Measurements from ENCODE around the gene EFHD2.
"Not testable (repeated sequence)": the region's sequence is repeated elsewhere in the genome, so short reads cannot be mapped to it uniquely, and the experiment has no call there.

EFHD2 gene

DNA sequence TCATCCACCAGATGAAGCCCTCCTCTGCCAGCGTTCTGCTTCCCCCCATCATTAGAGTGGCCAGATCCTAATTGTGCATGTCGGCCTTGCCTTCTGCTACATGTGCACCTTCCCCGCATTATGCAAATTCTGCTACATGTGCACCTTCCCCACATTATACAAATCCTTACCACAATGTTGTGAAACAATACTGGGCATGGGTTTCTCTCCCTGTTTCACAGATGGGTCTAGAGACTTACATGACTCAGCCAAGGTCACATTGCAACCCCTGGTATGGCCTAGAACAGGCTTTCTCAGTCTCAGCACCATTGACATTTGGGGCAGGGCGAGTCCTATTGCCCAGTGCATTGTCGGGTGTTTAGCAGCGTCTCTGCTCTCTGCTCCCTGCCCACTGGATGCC is 45.8 kb downstream of the EFHD2 start:
- DNase-seq, result no peak
- Histone ChIP-seq H3K27me3 (ENCODE audit: insufficient read depth, low read length, poor library complexity) (no peaks in the 10 kb centered on the region), H3K79me2 (ENCODE audit: control insufficient read depth, insufficient read depth, low read length) (no peaks in the 10 kb centered on the region), H2BK5ac (ENCODE audit: low read length) (no peak overlapping the region), H3K4ac (ENCODE audit: low read depth, low read length) (no peak overlapping the region), H3K18ac (ENCODE audit: low read length) (no peak overlapping the region), H2AK5ac (ENCODE audit: low read length) (no peak overlapping the region), H3K79me1 (ENCODE audit: low read length) (no peaks in the 10 kb centered on the region), H3K9ac (ENCODE audit: low read length) (no peak overlapping the region), H3K36me3 (ENCODE audit: control insufficient read depth, insufficient read depth, low read length) (no peaks in the 10 kb centered on the region), H4K8ac (ENCODE audit: low read depth, low read length) (no peak overlapping the region), H2BK120ac (ENCODE audit: low read depth, low read length) (no peak overlapping the region), H3K4me2 (ENCODE audit: low read length) (no peak overlapping the region), H4K5ac (ENCODE audit: low read length) (no peak overlapping the region), H2BK15ac (replicated peaks; ENCODE audit: low read depth) (no peak overlapping the region), H3K27ac (ENCODE audit: low read depth, low read length) (no peak overlapping the region), H3K56ac (ENCODE audit: low read length) (no peak overlapping the region), H3K4me3 (ENCODE audit: low read length) (no peak overlapping the region), H3K4me1 (ENCODE audit: control insufficient read depth, low read depth, low read length) (no peaks in the 10 kb centered on the region), H3K23ac (ENCODE audit: low read length) (no peak overlapping the region)
- WGBS (ENCODE audit: extremely low coverage, insufficient coverage, low lambda C conversion rate), result no CpG with 5 or more reads among the region's 6 CpGs

GRCh38 chr1:15456313-15456954 is 46.7 kb downstream of the EFHD2 start, which contains the start of gene CELA2A:
TSS of gene CELA2A (plus strand) at chr1:15456732. CDS start at chr1:15456754, 22 bp downstream.
- H4K5ac ChIP-seq (ENCODE audit: low read length), result no peak within 1 kb of the TSS
- no peak within 1 kb of the TSS for H2AK5ac ChIP-seq (ENCODE audit: low read length)
- no peaks in the 10 kb centered on the region for H3K27me3 ChIP-seq (ENCODE audit: insufficient read depth, low read length, poor library complexity)
- H3K4ac ChIP-seq (ENCODE audit: low read depth, low read length), result no peak within 1 kb of the TSS
- H3K9ac ChIP-seq (ENCODE audit: low read length), result no peak within 1 kb of the TSS
- no peak for DNase-seq
- H3K4me1 ChIP-seq (ENCODE audit: control insufficient read depth, low read depth, low read length), result no peaks in the 10 kb centered on the region
- H3K36me3 ChIP-seq (ENCODE audit: control insufficient read depth, insufficient read depth, low read length), result no peaks in the 10 kb centered on the region
- no peaks in the 10 kb centered on the region for H3K79me1 ChIP-seq (ENCODE audit: low read length)
- no peak within 1 kb of the TSS for H3K27ac ChIP-seq (ENCODE audit: low read depth, low read length)
- no peak within 1 kb of the TSS for H3K4me2 ChIP-seq (ENCODE audit: low read length)
- H4K8ac ChIP-seq (ENCODE audit: low read depth, low read length), result no peak within 1 kb of the TSS
- H3K56ac ChIP-seq (ENCODE audit: low read length), result no peak within 1 kb of the TSS
- H3K23ac ChIP-seq (ENCODE audit: low read length), result no peak within 1 kb of the TSS
- WGBS (ENCODE audit: extremely low coverage, insufficient coverage, low lambda C conversion rate), result no CpG with 5 or more reads among the region's 8 CpGs
- no peak within 1 kb of the TSS for H2BK120ac ChIP-seq (ENCODE audit: low read depth, low read length)
- H3K79me2 ChIP-seq (ENCODE audit: control insufficient read depth, insufficient read depth, low read length), result no peaks in the 10 kb centered on the region
- H3K18ac ChIP-seq (ENCODE audit: low read length), result no peak within 1 kb of the TSS
- H3K4me3 ChIP-seq (ENCODE audit: low read length), result no peak within 1 kb of the TSS
- no peak within 1 kb of the TSS for H2BK5ac ChIP-seq (ENCODE audit: low read length)
- H2BK15ac ChIP-seq (replicated peaks; ENCODE audit: low read depth), result no peak within 1 kb of the TSS

DNA sequence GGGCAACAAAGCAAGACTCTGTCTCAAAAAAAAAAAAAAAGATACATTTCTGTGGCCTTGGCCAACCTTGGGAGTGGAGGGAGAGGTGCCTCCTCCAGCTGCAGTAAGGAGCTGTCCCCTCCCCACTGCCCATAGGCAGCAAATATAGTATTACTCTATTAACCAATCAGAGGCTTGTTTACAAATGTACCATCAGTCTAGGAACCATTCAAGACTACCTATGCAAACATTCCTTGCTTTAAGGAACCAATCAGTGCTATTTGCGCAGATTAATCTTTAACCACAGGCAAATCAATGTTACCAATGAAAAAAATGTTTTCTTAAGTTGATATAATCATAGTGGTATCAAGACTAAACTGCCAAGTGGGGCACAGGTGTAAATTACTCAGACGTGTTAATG is 47.9 kb downstream of the EFHD2 start:
- Histone ChIP-seq H3K9ac (ENCODE audit: low read length) (no peak overlapping the region), H3K56ac (ENCODE audit: low read length) (no peak overlapping the region), H3K4ac (ENCODE audit: low read depth, low read length) (no peak overlapping the region), H3K36me3 (ENCODE audit: control insufficient read depth, insufficient read depth, low read length) (no peaks in the 10 kb centered on the region), H2BK120ac (ENCODE audit: low read depth, low read length) (no peak overlapping the region), H3K79me2 (ENCODE audit: control insufficient read depth, insufficient read depth, low read length) (no peaks in the 10 kb centered on the region), H3K79me1 (ENCODE audit: low read length) (no peaks in the 10 kb centered on the region), H2BK5ac (ENCODE audit: low read length) (no peak overlapping the region), H2BK15ac (replicated peaks; ENCODE audit: low read depth) (no peak overlapping the region), H4K8ac (ENCODE audit: low read depth, low read length) (no peak overlapping the region), H3K4me3 (ENCODE audit: low read length) (no peak overlapping the region), H3K18ac (ENCODE audit: low read length) (no peak overlapping the region), H3K23ac (ENCODE audit: low read length) (no peak overlapping the region), H2AK5ac (ENCODE audit: low read length) (no peak overlapping the region), H3K27me3 (ENCODE audit: insufficient read depth, low read length, poor library complexity) (no peaks in the 10 kb centered on the region), H3K4me1 (ENCODE audit: control insufficient read depth, low read depth, low read length) (no peaks in the 10 kb centered on the region), H3K27ac (ENCODE audit: low read depth, low read length) (no peak overlapping the region), H4K5ac (ENCODE audit: low read length) (no peak overlapping the region), H3K4me2 (ENCODE audit: low read length) (no peak overlapping the region)
- DNase-seq, result no peak
- 100% methylated on average over 1 of the region's 2 CpGs for WGBS (ENCODE audit: extremely low coverage, insufficient coverage, low lambda C conversion rate)

DNA sequence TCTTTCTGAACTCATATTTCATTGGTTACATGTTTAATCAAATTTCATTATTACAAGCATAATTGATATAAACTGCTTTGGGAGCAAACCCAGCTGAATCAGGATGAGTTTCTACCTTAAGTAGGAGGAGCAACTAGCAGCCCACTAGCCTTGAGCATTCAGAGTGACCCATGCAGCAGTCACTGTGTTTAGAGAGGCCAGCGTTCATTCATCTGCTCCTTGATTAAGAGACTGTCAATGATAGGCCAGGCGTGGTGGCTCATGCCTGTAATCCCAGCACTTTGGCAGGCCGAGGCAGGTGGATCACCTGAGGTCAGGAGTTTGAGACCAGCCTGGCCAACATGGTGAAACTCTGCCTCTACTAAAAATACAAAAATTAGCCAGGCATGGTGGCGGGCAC is 48.7 kb downstream of the EFHD2 start:
- not testable (repeated sequence) for H2AK5ac ChIP-seq (ENCODE audit: low read length); H3K4ac ChIP-seq (ENCODE audit: low read depth, low read length); H3K18ac ChIP-seq (ENCODE audit: low read length); H3K4me2 ChIP-seq (ENCODE audit: low read length); H3K27ac ChIP-seq (ENCODE audit: low read depth, low read length); H2BK5ac ChIP-seq (ENCODE audit: low read length); H4K8ac ChIP-seq (ENCODE audit: low read depth, low read length); H3K56ac ChIP-seq (ENCODE audit: low read length); H3K36me3 ChIP-seq (ENCODE audit: control insufficient read depth, insufficient read depth, low read length); H2BK120ac ChIP-seq (ENCODE audit: low read depth, low read length); H2BK15ac ChIP-seq (replicated peaks; ENCODE audit: low read depth); H3K23ac ChIP-seq (ENCODE audit: low read length); H3K4me3 ChIP-seq (ENCODE audit: low read length); H3K4me1 ChIP-seq (ENCODE audit: control insufficient read depth, low read depth, low read length); H3K79me1 ChIP-seq (ENCODE audit: low read length); H3K27me3 ChIP-seq (ENCODE audit: insufficient read depth, low read length, poor library complexity); H4K5ac ChIP-seq (ENCODE audit: low read length); DNase-seq; H3K9ac ChIP-seq (ENCODE audit: low read length); H3K79me2 ChIP-seq (ENCODE audit: control insufficient read depth, insufficient read depth, low read length)
- WGBS (ENCODE audit: extremely low coverage, insufficient coverage, low lambda C conversion rate), result no CpG with 5 or more reads among the region's 4 CpGs

DNA sequence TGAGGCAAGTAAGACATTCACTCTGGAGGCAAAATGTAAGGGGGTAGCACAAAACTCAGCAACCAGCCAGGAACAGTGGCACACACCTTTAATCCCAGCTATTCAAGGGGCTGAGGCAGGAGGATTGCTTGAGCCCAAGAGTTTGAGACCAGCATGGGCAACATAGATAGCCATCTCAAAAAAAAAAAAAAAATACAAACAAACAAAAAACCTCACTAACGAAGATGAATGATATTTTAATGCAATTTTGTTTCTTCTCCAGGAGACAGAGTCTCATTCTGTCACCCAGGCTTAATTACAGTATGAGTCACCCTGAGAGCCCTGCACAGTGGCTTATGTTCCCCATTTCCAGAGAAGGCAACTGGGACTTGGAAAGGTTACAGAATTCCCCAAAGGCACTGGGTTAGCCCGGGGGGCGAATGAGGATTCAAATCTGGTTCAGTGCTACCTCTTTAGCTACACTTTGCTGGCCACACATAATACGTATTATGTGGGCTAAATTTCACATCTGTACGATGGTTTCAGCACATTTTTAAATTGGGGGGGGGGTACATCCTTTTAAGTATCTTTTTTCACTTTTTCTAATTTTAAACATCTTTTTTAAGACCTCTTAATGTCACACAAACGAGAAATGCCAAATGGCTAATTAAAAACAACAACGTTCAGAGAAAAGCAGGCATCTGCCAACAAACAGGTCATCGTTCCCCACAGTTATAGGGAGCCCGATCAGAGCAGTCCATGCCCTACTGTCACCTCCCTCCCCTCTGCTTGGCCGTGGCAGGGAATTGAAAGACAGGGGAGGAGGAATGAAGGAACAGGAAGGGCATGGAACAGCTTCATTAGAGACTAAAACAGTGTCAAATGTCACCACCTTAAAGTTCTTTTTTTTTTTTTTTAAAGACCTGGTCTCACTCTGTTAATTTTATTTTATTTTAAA is 50.4 kb downstream of the EFHD2 start:
- WGBS (ENCODE audit: extremely low coverage, insufficient coverage, low lambda C conversion rate), result no CpG with 5 or more reads among the region's 10 CpGs
- Histone ChIP-seq H3K9ac (ENCODE audit: low read length) (no peak overlapping the region), H2AK5ac (ENCODE audit: low read length) (no peak overlapping the region), H3K36me3 (ENCODE audit: control insufficient read depth, insufficient read depth, low read length) (no peaks in the 10 kb centered on the region), H2BK5ac (ENCODE audit: low read length) (no peak overlapping the region), H3K79me1 (ENCODE audit: low read length) (no peaks in the 10 kb centered on the region), H3K4ac (ENCODE audit: low read depth, low read length) (no peak overlapping the region), H4K5ac (ENCODE audit: low read length) (no peak overlapping the region), H4K8ac (ENCODE audit: low read depth, low read length) (no peak overlapping the region), H3K4me2 (ENCODE audit: low read length) (no peak overlapping the region), H2BK15ac (replicated peaks; ENCODE audit: low read depth) (no peak overlapping the region), H3K23ac (ENCODE audit: low read length) (no peak overlapping the region), H3K56ac (ENCODE audit: low read length) (no peak overlapping the region), H3K18ac (ENCODE audit: low read length) (no peak overlapping the region), H2BK120ac (ENCODE audit: low read depth, low read length) (no peak overlapping the region), H3K79me2 (ENCODE audit: control insufficient read depth, insufficient read depth, low read length) (no peaks in the 10 kb centered on the region), H3K27me3 (ENCODE audit: insufficient read depth, low read length, poor library complexity) (no peaks in the 10 kb centered on the region), H3K27ac (ENCODE audit: low read depth, low read length) (no peak overlapping the region), H3K4me1 (ENCODE audit: control insufficient read depth, low read depth, low read length) (no peaks in the 10 kb centered on the region), H3K4me3 (ENCODE audit: low read length) (no peak overlapping the region)
- DNase-seq, result no peak
